GM12872 (cell line): ENCODE data around the gene KCNJ3.

ENCODE experiments used
- TF ChIP-seq, protein P1 (sequence below): IDR thresholded peaks from 3 replicates; pipeline ENCODE4 v1.5.1; 2011; ENCODE audit warnings: low read depth, mild to moderate bottlenecking, low read length, moderate library complexity; ENCODE audit not compliant: insufficient read depth

KCNJ3 gene

DNA sequence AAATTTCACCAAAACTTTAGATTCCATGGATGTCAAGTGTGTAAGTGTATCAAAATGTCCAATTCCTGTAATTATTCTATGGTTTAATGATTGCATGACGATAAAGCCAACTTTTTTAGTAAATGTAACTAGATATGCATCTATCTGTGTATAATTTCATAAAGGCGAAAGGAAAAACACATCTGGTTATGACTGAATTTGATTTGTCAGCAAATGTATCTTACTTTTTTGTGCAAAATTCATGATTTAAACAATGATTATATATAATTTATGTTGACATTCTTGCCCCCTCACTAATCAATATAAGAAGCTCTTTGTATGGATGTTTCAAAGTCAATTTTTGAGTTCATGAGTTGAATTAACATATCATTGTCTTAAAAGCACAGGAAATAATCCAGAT lies 138.5 kb downstream of the KCNJ3 start:
- TF ChIP-seq, protein P1, sequence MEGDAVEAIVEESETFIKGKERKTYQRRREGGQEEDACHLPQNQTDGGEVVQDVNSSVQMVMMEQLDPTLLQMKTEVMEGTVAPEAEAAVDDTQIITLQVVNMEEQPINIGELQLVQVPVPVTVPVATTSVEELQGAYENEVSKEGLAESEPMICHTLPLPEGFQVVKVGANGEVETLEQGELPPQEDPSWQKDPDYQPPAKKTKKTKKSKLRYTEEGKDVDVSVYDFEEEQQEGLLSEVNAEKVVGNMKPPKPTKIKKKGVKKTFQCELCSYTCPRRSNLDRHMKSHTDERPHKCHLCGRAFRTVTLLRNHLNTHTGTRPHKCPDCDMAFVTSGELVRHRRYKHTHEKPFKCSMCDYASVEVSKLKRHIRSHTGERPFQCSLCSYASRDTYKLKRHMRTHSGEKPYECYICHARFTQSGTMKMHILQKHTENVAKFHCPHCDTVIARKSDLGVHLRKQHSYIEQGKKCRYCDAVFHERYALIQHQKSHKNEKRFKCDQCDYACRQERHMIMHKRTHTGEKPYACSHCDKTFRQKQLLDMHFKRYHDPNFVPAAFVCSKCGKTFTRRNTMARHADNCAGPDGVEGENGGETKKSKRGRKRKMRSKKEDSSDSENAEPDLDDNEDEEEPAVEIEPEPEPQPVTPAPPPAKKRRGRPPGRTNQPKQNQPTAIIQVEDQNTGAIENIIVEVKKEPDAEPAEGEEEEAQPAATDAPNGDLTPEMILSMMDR, result no peak

DNA sequence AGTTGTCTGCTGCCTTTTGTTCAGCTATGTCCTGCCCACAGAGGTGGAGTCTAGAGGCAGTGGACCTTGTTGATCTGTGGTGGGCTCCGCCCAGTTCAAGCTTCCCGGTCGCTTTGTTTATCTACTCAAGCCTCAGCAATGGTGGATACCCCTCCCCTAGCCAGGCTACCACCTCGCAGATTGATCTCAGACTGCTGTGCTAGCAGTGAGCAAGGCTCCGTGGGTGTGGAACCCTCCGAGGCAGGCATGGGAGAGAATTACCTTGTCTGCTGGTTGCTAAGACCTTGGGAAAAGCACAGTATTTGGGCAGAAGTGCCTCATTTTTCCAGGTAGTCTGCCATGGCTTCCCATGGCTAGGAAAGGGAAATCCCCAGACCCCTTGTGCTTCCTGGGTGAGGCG lies 146.0 kb downstream of the KCNJ3 start:
- TF ChIP-seq, protein P1, result no peak

DNA sequence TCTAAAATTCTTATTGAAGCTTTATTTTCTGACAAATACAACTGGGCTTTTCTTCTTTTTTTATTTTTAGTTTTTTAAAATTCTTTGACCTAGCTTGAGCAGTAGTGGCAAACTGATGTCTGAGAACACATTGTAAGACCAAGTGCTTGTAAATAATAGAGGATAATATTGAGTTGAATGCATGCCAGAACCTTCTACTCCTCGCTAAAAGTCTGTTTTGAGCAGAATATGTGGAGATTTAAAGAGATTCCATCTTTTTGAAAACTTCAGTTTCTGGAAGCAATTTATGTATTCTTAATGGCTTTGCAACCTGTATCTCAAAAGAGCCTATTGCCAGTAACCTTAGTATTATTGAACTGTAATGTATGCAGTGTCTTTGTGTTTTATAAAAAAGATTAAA lies 148.3 kb downstream of the KCNJ3 start:
- TF ChIP-seq, protein P1, result no peak

DNA sequence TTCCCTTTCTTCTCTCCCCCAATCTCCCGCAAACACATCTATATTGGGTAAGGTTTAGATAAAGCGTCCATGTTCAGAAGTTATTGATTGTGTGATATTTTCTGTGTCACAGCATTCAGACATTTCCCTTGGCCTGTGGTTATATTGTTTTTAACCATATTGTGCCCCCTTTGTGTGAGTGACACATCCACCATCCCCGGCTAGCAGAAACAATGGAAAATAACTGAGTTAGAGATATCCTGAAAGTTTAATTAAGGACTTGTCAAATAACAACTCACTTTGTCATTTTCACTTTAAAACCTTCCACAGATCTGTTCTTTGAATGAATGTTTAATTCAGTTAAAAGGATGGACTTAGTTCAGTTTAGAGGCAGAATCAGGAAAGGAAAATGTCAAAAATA lies 151.0 kb downstream of the KCNJ3 start:
- TF ChIP-seq, protein P1, result no peak

DNA sequence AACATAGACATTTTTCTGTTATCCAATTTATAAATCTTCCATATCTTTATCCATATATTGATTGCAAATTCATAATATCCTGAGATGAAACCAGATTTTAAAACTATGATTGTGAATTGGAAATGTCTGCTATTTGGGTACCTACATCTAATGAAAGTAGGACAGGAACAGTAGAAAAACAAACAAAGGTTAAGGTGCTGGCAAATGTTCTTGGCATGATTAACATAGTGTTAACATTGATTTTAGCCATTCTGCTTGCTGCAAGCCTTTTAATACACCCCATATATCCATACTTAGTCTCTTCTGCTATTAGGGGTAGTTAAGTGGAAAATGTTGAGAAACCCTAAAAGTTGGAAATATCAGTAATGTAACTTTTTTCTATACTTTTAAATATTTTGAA lies 152.0 kb downstream of the KCNJ3 start:
- TF ChIP-seq, protein P1, result no peak

DNA sequence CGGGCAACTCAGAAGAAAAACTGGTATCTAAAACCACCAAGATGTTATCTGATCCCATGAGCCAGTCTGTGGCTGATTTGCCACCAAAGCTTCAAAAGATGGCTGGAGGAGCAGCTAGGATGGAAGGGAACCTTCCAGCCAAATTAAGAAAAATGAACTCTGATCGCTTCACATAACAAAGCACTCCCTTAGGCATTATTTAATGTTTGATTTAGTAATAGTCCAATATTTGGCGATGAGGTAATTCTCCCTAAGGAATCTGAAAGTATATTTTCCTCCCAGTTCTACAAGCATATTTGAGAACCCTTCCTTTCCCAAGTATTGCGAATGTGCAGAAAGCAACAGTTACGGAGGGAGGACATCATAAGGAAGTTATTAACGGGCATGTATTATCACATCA lies 156.6 kb downstream of the KCNJ3 start:
- TF ChIP-seq, protein P1, result no peak

DNA sequence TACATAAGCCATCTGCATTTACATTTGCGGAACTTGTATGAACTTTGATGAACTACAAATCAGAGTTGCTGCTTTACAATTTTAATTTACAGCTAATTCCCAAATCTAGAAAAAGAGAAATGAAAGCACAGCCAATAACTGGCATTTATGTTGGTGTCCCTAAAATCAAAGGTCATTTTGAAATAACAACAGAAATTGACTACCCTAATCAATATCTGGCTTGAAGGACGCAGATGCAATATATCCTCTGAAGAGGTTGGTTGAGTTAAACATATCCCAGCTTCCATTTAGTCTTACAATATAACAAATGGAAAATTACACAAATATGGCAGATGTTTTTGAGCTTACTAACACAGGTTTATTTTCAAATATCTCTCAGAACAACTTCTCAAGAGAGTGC lies 177.5 kb downstream of the KCNJ3 start:
- TF ChIP-seq, protein P1, result no peak

DNA sequence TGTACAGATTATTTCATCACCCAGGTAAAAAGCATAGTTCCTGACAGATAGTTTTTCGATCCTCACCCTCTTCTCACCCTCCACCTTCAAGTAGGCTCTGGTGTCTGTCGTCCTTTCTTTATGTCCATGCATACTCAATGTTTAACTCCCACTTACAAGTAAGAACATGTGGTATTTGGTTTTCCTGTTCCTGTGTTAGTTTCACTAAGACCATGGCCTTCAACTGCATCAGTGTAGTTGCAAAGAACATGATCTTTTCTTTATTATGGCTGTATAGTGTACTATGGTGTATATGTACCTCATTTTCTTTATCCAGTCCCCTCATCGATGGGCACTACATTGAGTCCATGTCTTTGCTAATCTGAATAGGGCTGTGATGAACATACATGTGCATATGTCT lies 184.2 kb downstream of the KCNJ3 start:
- TF ChIP-seq, protein P1, result no peak
